H1 (cell line): ENCODE results near the gene ZNF311. TPM values are rescaled to one million over a fixed set of nuclear protein-coding genes. Genes with fewer than 3 reads are reported as not detected.
A peak's percentile ranks its signal among the peaks of the same experiment; 100 is the strongest.

Experiments
- CTCF ChIA-PET: fragments of 300-600 bp; sonication (Branson Sonifier 250); formaldehyde crosslinking; loops from one replicate; lab custom pipeline; 2021; ENCODE audit not compliant: partially characterized antibody; lab: Charles Lee
- POLR2A ChIA-PET: fragments of 300-600 bp; sonication (Branson Sonifier 250); formaldehyde crosslinking; loops from one replicate; lab custom pipeline; 2021; ENCODE audit warnings: inconsistent platforms; ENCODE audit not compliant: partially characterized antibody; lab: Charles Lee
- DNase-seq, 2 experiments: peaks; one replicate each; pipeline versions ENCODE4 v3.0.0 to v3.0.0-alpha.2; 2010 to 2022; ENCODE audit warnings: low spot score in 2 of 2, low read depth in 1 of 2, mixed read lengths in 1 of 2
- FAIRE-seq: peaks from 2 replicates; lab custom pipeline; 2011; peaks lifted over from hg19 to GRCh38; lab: Jason Lieb, UNC
- H2AFZ ChIP-seq: 2 replicates; pipeline ENCODE4 v1.8.1; 2012; ENCODE audit warnings: low read length, inconsistent platforms
- H2AK5ac ChIP-seq: 2 replicates; pipeline ENCODE4 v1.6.1; 2013; ENCODE audit warnings: low read depth, low read length
- H2BK120ac ChIP-seq: replicated peaks from 2 replicates; pipeline ENCODE3; 2013; ENCODE audit warnings: low read depth, low read length, inconsistent platforms
- H2BK12ac ChIP-seq: 2 replicates; pipeline ENCODE4 v1.6.1; 2013; ENCODE audit warnings: low read depth, low read length
- H2BK15ac ChIP-seq: 2 replicates; pipeline ENCODE4 v1.6.1; 2013; ENCODE audit warnings: low read length
- H2BK20ac ChIP-seq: 2 replicates; pipeline ENCODE4 v1.6.1; 2013; ENCODE audit warnings: low read length
- H2BK5ac ChIP-seq: 2 replicates; pipeline ENCODE4 v1.6.1; 2013; ENCODE audit warnings: low read depth, low read length
- H3K14ac ChIP-seq: 2 replicates; pipeline ENCODE4 v1.6.1; 2013; ENCODE audit warnings: inconsistent platforms; ENCODE audit not compliant: insufficient read length
- H3K18ac ChIP-seq: 2 replicates; pipeline ENCODE4 v1.6.1; 2013; ENCODE audit warnings: low read length; ENCODE audit errors: extremely low read depth
- H3K23ac ChIP-seq: 2 replicates; pipeline ENCODE4 v1.6.1; 2013; ENCODE audit warnings: inconsistent platforms; ENCODE audit not compliant: insufficient read length
- H3K23me2 ChIP-seq: 2 replicates; pipeline ENCODE4 v1.6.1; 2013; ENCODE audit warnings: low read depth, low read length
- H3K27ac ChIP-seq: 2 replicates; pipeline ENCODE4 v1.6.1; 2011; ENCODE audit warnings: low read depth, low read length, inconsistent platforms
- H3K27me3 ChIP-seq, 4 experiments: replicated peaks in 1 of 4; 1 replicate in 1 of 4; 2 replicates in 3 of 4; pipeline versions ENCODE4 v1.6.1 to v1.8.1; 2011 to 2013; ENCODE audit warnings: low read length in 3 of 4, mild to moderate bottlenecking in 3 of 4, inconsistent platforms in 2 of 4, mixed read lengths in 2 of 4, moderate library complexity in 1 of 4; ENCODE audit not compliant: control insufficient read depth in 3 of 4, insufficient read depth in 3 of 4; ENCODE audit errors: extremely low read depth in 1 of 4
- H3K36me3 ChIP-seq, 4 experiments: 2 replicates each; pipeline versions ENCODE4 v1.6.1 to v1.8.1; 2011 to 2013; ENCODE audit warnings: mild to moderate bottlenecking in 4 of 4, low read length in 3 of 4, moderate library complexity in 2 of 4, control low read depth in 1 of 4, inconsistent platforms in 1 of 4; ENCODE audit not compliant: insufficient read depth in 4 of 4, control insufficient read depth in 2 of 4
- H3K4ac ChIP-seq: replicated peaks from 2 replicates; pipeline ENCODE3; 2013; ENCODE audit warnings: low read length, low read depth, mixed read lengths, inconsistent platforms; ENCODE audit not compliant: insufficient read length
- H3K4me1 ChIP-seq, 4 experiments: replicated peaks in 1 of 4; 1 replicate in 1 of 4; 2 replicates in 3 of 4; pipeline versions ENCODE4 v1.6.1 to v1.8.1; 2011 to 2013; ENCODE audit warnings: low read length in 3 of 4, inconsistent platforms in 2 of 4, mixed read lengths in 1 of 4; ENCODE audit not compliant: insufficient read depth in 4 of 4, control insufficient read depth in 3 of 4
- H3K4me2 ChIP-seq, 2 experiments: 2 replicates each; pipeline versions ENCODE4 v1.6.1 to v1.8.1; 2011 to 2013; ENCODE audit warnings: low read depth in 2 of 2, low read length in 2 of 2, control low read depth in 1 of 2, inconsistent platforms in 1 of 2, mild to moderate bottlenecking in 1 of 2; ENCODE audit not compliant: insufficient read depth in 1 of 2
- H3K4me3 ChIP-seq, 4 experiments: fragments of 200-600, 300-600 bp in 1 of 4; sonication (generic), shearing (Covaris generic), sonication (Bioruptor Twin) in 1 of 4; 2 replicates each; pipeline versions ENCODE4 v1.5.1 to v1.8.1; 2011 to 2016; ENCODE audit warnings: low read length in 4 of 4, low read depth in 3 of 4, control low read depth in 2 of 4, inconsistent platforms in 2 of 4, mild to moderate bottlenecking in 2 of 4, mixed read lengths in 1 of 4, moderate library complexity in 1 of 4; ENCODE audit not compliant: insufficient read depth in 2 of 4; ENCODE audit errors: extremely low read depth in 1 of 4
- H3K56ac ChIP-seq: replicated peaks from 2 replicates; pipeline ENCODE3; 2013; ENCODE audit warnings: low read depth, mild to moderate bottlenecking, mixed read lengths, low read length, inconsistent platforms; ENCODE audit not compliant: insufficient read length
- H3K79me1 ChIP-seq: 2 replicates; pipeline ENCODE4 v1.6.1; 2013; ENCODE audit warnings: low read depth, low read length, control low read depth
- H3K79me2 ChIP-seq, 2 experiments: 2 replicates each; pipeline versions ENCODE4 v1.6.1 to v1.8.1; 2012 to 2013; ENCODE audit warnings: low read length in 2 of 2, mild to moderate bottlenecking in 2 of 2, inconsistent platforms in 1 of 2; ENCODE audit not compliant: insufficient read depth in 2 of 2, control insufficient read depth in 1 of 2
- H3K9ac ChIP-seq, 4 experiments: replicated peaks in 1 of 4; 1 replicate in 1 of 4; 2 replicates in 3 of 4; pipeline versions ENCODE4 v1.6.1 to v1.8.1; 2011 to 2013; ENCODE audit warnings: low read depth in 3 of 4, low read length in 3 of 4, control low read depth in 2 of 4, mild to moderate bottlenecking in 2 of 4, moderate library complexity in 2 of 4, inconsistent platforms in 1 of 4; ENCODE audit errors: extremely low read depth in 1 of 4
- H3K9me3 ChIP-seq, 2 experiments: 2 replicates each; pipeline versions ENCODE4 v1.6.1 to v1.8.1; 2012 to 2013; ENCODE audit warnings: mild to moderate bottlenecking in 2 of 2, moderate library complexity in 2 of 2, control low read depth in 1 of 2, inconsistent platforms in 1 of 2, low read depth in 1 of 2, low read length in 1 of 2, mixed read lengths in 1 of 2; ENCODE audit not compliant: insufficient read depth in 2 of 2
- H4K20me1 ChIP-seq, 2 experiments: replicated peaks in 1 of 2; 2 replicates each; pipeline versions ENCODE3 to v1.8.1; 2011 to 2013; ENCODE audit warnings: inconsistent platforms in 2 of 2, low read length in 2 of 2, mild to moderate bottlenecking in 1 of 2; ENCODE audit not compliant: insufficient read depth in 2 of 2, control insufficient read depth in 1 of 2
- H4K5ac ChIP-seq: 2 replicates; pipeline ENCODE4 v1.6.1; 2013; ENCODE audit warnings: low read length, low read depth, mixed read lengths, inconsistent platforms; ENCODE audit not compliant: insufficient read length
- H4K8ac ChIP-seq: 2 replicates; pipeline ENCODE4 v1.8.0; 2013; ENCODE audit warnings: mild to moderate bottlenecking, moderate library complexity, low read length, inconsistent platforms; ENCODE audit not compliant: insufficient read depth; ENCODE audit errors: extremely low read depth
- H4K91ac ChIP-seq: replicated peaks from 2 replicates; pipeline ENCODE3; 2013; ENCODE audit warnings: low read length, mixed read lengths, inconsistent platforms; ENCODE audit not compliant: insufficient read length
- ASH2L ChIP-seq: fragments of 200-600, 300-600 bp; sonication (generic); IDR thresholded peaks from one replicate; pipeline ENCODE4 v1.7.1; 2017; ENCODE audit warnings: low read length
- GTF2F1 ChIP-seq: IDR thresholded peaks from 2 replicates; pipeline ENCODE4 v1.6.1; 2012; ENCODE audit warnings: low read depth, low read length, improper control_type of control experiment, borderline replicate concordance
- JUND ChIP-seq: IDR thresholded peaks from 2 replicates; pipeline ENCODE4 v1.6.1; 2011; ENCODE audit warnings: mild to moderate bottlenecking, improper control_type of control experiment, low read length
- KDM1A ChIP-seq: fragments of 200-600, 300-600 bp; sonication (generic); IDR thresholded peaks from 2 replicates; pipeline ENCODE4 v1.7.1; 2016; ENCODE audit warnings: mild to moderate bottlenecking, low read length, borderline replicate concordance
- POLR2AphosphoS5 ChIP-seq: IDR thresholded peaks from 2 replicates; pipeline ENCODE4 v1.6.1; 2011; ENCODE audit warnings: low read depth, low read length
- POU5F1 ChIP-seq: IDR thresholded peaks from 2 replicates; pipeline ENCODE4 v1.6.1; 2011; ENCODE audit warnings: low read depth, mild to moderate bottlenecking, low read length, moderate library complexity
- WGBS, 2 experiments: shearing (Covaris generic) in 1 of 2; methylation state at CpG; one replicate each; pipeline versions ENCODE4 v1.1.6 to v1.1.7; 2013 to 2015; ENCODE audit warnings: low lambda C conversion rate in 2 of 2, mixed read lengths in 2 of 2, inconsistent platforms in 1 of 2, low coverage in 1 of 2, missing lambda C conversion rate in 1 of 2; ENCODE audit not compliant: insufficient replicate concordance in 2 of 2, insufficient coverage in 1 of 2, insufficient read length in 1 of 2; ENCODE audit errors: extremely low coverage in 1 of 2, missing lambda C conversion rate in 1 of 2; 5-methylcytosine and 5-hydroxymethylcytosine counted together
- polyA plus RNA-seq, 7 experiments: library from polyadenylated mRNA; depleted of rRNA in 3 of 7; stranded (reverse) in 5 of 7; unstranded in 2 of 7; fragments of >200 nt in 5 of 7; fragments of 200-250 nt in 2 of 7; gene quantifications; 1 replicate in 5 of 7; 2 replicates in 1 of 7; 4 replicates in 1 of 7; pipeline versions ENCODE4 v1.2.1 to v1.2.3, GENCODE V29; 2011 to 2013; ENCODE audit warnings: missing spikeins in 2 of 7, mixed read lengths in 2 of 7
- total RNA-seq: library from RNA; stranded (reverse); fragmentation: NEBNext Ultra II Directional; extraction: Animal tissue kit (Norgen Biotek cat#: 25700); gene quantifications from 2 replicates; pipeline ENCODE4 v1.2.1, GENCODE V29; 2021
- TF ChIP-seq, protein P1 (sequence below), 3 experiments: IDR thresholded peaks; 1 replicate in 2 of 3; 2 replicates in 1 of 3; pipeline versions ENCODE4 v1.5.1 to v1.6.1; 2011; ENCODE audit warnings: low read length in 3 of 3, mild to moderate bottlenecking in 3 of 3, inconsistent platforms in 2 of 3, low read depth in 1 of 3, moderate library complexity in 1 of 3; ENCODE audit not compliant: insufficient read depth in 1 of 3; ENCODE audit errors: control extremely low read depth in 1 of 3

Gene ZNF311
- total and polyA plus RNA-seq, 2 of the 8 experiments (the other 6 are each of a cell fraction or from before 2014, with no cell fraction given) = 1.9 to 4.2 TPM

DNA sequence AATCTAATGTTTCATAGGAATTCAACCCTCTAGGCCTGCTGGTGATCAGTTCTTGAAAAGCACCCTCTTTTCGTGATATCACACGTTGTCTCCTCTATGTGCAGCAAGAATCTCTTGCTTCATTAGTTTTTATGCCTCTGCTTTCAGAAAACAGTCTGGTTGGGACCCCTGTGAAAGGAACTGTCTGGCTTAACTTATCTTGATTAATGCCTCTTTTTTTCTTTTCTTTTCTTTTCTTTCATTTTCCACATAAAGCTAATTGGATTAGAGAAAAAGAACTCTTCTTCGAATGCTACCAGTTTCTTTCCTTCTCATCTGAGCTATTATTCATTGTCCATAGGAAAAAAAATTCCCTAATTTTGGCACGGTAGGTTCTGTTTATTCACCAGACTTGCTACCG, 21.3 kb downstream of the ZNF311 start:
- H3K4me3 ChIP-seq = peak overlapping the region in 2 of 4 experiments; percentile 63 to 85; a peak in 3 of 8 replicates
- H3K79me1 ChIP-seq = no peaks in the 10 kb centered on the region
- H3K23ac ChIP-seq = no peak overlapping the region
- H3K4me2 ChIP-seq = peak overlapping the region; percentile 60 to 71; a peak in 3 of 4 replicates
- H3K79me2 ChIP-seq = no peaks in the 10 kb centered on the region
- H2BK12ac ChIP-seq = no peak overlapping the region
- no peaks in the 10 kb centered on the region for H3K36me3 ChIP-seq
- peaks cover 6% of the 10 kb centered on the region for H3K23me2 ChIP-seq
- H2AFZ ChIP-seq = no peak overlapping the region
- ChIA-PET CTCF (interaction anchor here (0.9 to 5.9 kb wide), 7 partner anchors 15 to 104 kb away, joined by 3 to 42 read pairs (median 4); partner anchors contain the start of gene TRIM27), POLR2A (interaction anchor here (0.6 to 3.9 kb wide), 4 partner anchors 42 to 683 kb away, joined by 3 to 22 read pairs (median 4); no protein-coding TSS in a partner anchor)
- H3K27me3 ChIP-seq = peaks cover 0 to 2% (median 0%) of the 10 kb centered on the region in 4 experiments; a peak in 2 of 7 replicates
- H2BK20ac ChIP-seq = no peak overlapping the region
- TF ChIP-seq POLR2AphosphoS5 (no peak), POU5F1 (no peak), GTF2F1 (no peak), JUND (no peak), ASH2L (no peak), KDM1A (no peak)
- TF ChIP-seq, protein P1, sequence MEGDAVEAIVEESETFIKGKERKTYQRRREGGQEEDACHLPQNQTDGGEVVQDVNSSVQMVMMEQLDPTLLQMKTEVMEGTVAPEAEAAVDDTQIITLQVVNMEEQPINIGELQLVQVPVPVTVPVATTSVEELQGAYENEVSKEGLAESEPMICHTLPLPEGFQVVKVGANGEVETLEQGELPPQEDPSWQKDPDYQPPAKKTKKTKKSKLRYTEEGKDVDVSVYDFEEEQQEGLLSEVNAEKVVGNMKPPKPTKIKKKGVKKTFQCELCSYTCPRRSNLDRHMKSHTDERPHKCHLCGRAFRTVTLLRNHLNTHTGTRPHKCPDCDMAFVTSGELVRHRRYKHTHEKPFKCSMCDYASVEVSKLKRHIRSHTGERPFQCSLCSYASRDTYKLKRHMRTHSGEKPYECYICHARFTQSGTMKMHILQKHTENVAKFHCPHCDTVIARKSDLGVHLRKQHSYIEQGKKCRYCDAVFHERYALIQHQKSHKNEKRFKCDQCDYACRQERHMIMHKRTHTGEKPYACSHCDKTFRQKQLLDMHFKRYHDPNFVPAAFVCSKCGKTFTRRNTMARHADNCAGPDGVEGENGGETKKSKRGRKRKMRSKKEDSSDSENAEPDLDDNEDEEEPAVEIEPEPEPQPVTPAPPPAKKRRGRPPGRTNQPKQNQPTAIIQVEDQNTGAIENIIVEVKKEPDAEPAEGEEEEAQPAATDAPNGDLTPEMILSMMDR (IDR thresholded peaks at IDR 0.05; ENCODE audit: control extremely low read depth in 1 of 3, insufficient read depth in 1 of 3, low read depth in 1 of 3, low read length in 3 of 3) = no peak
- no peak overlapping the region for H4K5ac ChIP-seq
- no peak overlapping the region for H4K8ac ChIP-seq
- no peak overlapping the region for H3K4ac ChIP-seq
- H3K56ac ChIP-seq = no peak overlapping the region
- H3K18ac ChIP-seq = no peak overlapping the region
- FAIRE-seq (no peak), DNase-seq (no peak)
- H3K14ac ChIP-seq = no peak overlapping the region
- no peak overlapping the region for H2BK5ac ChIP-seq
- no peak overlapping the region for H3K27ac ChIP-seq
- H3K9ac ChIP-seq = no peak overlapping the region
- no peak overlapping the region for H2BK120ac ChIP-seq
- H4K20me1 ChIP-seq = no peaks in the 10 kb centered on the region
- H3K4me1 ChIP-seq = peaks cover 0 to 10% (median 2%) of the 10 kb centered on the region in 4 experiments; a peak in 5 of 7 replicates
- H4K91ac ChIP-seq = no peak overlapping the region
- WGBS, 2 experiments = 79% methylated on average over 5 of the region's 5 CpGs; no CpG with 5 or more reads in 1 of the 2 experiments
- no peak overlapping the region for H2AK5ac ChIP-seq
- no peaks in the 10 kb centered on the region for H3K9me3 ChIP-seq
- no peak overlapping the region for H2BK15ac ChIP-seq
